Aorta (tissue), 5 donors: ENCODE data around the gene PCAT6. TPM values are rescaled to one million over a fixed set of nuclear protein-coding genes. Genes with fewer than 3 reads are reported as not detected.

Experiments
- ATAC-seq: fragments of 200-7000 bp; cut with Tn5 transposase; one replicate; pipeline ENCODE4 v1.9.1; 2022; ENCODE audit warnings: moderate library complexity; ENCODE audit not compliant: low FRiP score
- DNase-seq, 2 donors: peaks; one replicate each; pipeline ENCODE4 v3.0.0-alpha.2; 2020
- H3K27ac ChIP-seq, 2 donors: one replicate each; pipeline ENCODE4 v1.5.1; 2013; ENCODE audit warnings: low read length in 2 of 2, mild to moderate bottlenecking in 2 of 2, moderate library complexity in 2 of 2, control low read depth in 1 of 2, inconsistent platforms in 1 of 2, low read depth in 1 of 2
- H3K27me3 ChIP-seq, 2 donors: one replicate each; pipeline ENCODE4 v1.6.1; 2013; ENCODE audit warnings: control low read depth in 1 of 2, low read length in 1 of 2, mild to moderate bottlenecking in 1 of 2, moderate library complexity in 1 of 2; ENCODE audit not compliant: insufficient read depth in 2 of 2, control insufficient read depth in 1 of 2
- H3K36me3 ChIP-seq, 2 donors: one replicate each; pipeline ENCODE4 v1.6.1; 2013; ENCODE audit warnings: control low read depth in 1 of 2, low read length in 1 of 2, mild to moderate bottlenecking in 1 of 2; ENCODE audit not compliant: insufficient read depth in 2 of 2, control insufficient read depth in 1 of 2
- H3K4me1 ChIP-seq, 2 donors: one replicate each; pipeline ENCODE4 v1.6.1; 2013; ENCODE audit warnings: low read length in 2 of 2, control low read depth in 1 of 2, mild to moderate bottlenecking in 1 of 2, moderate library complexity in 1 of 2; ENCODE audit not compliant: insufficient read depth in 2 of 2, control insufficient read depth in 1 of 2
- H3K4me3 ChIP-seq, 2 donors: one replicate each; pipeline ENCODE4 v1.5.1; 2013; ENCODE audit warnings: low read length in 2 of 2, control low read depth in 1 of 2, mild to moderate bottlenecking in 1 of 2
- H3K9me3 ChIP-seq: one replicate; pipeline ENCODE4 v1.6.1; 2013; ENCODE audit warnings: mild to moderate bottlenecking, low read length; ENCODE audit not compliant: control insufficient read depth
- WGBS, 2 donors: extraction: QIAGEN DNeasy Blood & Tissue Kit; methylation state at CpG; one replicate each; pipeline ENCODE4 v1.1.7; 2013; 5-methylcytosine and 5-hydroxymethylcytosine counted together
- intact Hi-C, 2 donors: fragments of 100-400 bp; cut with DNase I; formaldehyde crosslinking; loops; one replicate each; pipeline versions ENCODE4 v1.14.2 to v1.15.0; 2022
- polyA plus RNA-seq, 2 donors: library from polyadenylated mRNA; stranded (reverse); fragments of 200-250 nt; gene quantifications; one replicate each; pipeline ENCODE4 v1.2.3, GENCODE V29; 2013
- total RNA-seq, 2 donors: library from RNA; stranded (reverse); fragmentation: NEBNext Ultra II Directional; extraction: Animal tissue kit (Norgen Biotek cat#: 25700); gene quantifications; one replicate each; pipeline ENCODE4 v1.2.1, GENCODE V29; 2021
- donor health status: healthy with polysubstance abuse.
- donor health status: Bipolar disorder and iron deficiency.
- donor health status: DM: no; HTN: no; CAD: no.
- donor health status: DM: no; HTN: no; CAD: no.
- donor health status: DM: yes; HTN: yes; CAD: no.

The PCAT6 gene
- total and polyA plus RNA-seq, 4 donors = 0.49 to 2.8 (median 1.7) TPM; not detected in 1

DNA sequence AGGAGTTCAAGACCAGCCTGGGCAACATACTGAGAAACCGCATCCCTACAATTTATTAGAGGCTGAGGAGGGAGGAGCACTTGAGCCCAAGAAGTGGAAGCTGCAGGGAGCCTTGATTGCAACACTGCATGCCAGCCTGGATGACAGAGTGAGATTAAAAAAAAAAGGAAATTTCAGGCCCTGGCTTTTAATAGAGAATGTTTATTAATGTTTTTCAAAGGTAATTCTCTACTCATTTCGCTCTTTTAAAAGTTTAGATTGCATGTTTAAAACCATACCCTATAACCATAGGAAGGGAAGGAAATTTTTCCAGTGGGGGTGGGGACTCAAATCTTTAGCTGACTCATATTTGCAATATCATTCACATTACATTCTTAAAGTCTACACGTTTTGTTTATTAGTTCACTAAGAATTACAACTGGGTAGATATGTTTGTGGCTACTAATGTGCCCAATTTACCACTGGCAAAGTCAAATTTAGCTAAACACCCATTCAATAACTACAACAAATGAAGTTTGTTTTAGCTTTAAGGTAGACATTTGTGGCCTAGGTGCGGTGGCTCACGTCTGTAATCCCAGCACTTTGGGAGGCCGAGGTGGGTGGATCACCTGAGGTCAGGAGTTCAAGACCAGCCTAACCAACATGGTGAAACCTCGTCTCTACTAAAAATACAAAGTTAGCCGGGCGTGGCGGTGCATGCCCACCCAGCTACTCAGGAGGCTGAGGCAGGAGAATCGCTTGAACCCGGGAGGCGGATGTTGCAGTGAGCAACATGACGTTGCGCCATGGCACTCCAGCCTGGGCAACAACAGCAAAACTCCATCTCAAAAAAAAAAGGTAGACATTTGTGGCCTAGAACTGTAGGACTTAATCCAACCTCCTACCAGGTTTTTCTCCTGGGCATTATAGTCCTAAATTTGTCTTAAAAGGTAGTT lies 7.5 kb upstream of the PCAT6 start:
- WGBS, 2 donors = 87 to 88% methylated on average over 15 of the region's 15 CpGs
- intact Hi-C loops = no loop called here
- no peak for ATAC-seq
- Histone ChIP-seq H3K27ac (no peak overlapping the region), H3K36me3 (no peaks in the 10 kb centered on the region), H3K27me3 (no peaks in the 10 kb centered on the region), H3K4me1 (peaks cover 0 to 7% of the 10 kb centered on the region in 2 donors), H3K9me3 (no peaks in the 10 kb centered on the region), H3K4me3 (no peak overlapping the region)
- no peak for DNase-seq

- no peak overlapping the region for H3K27ac ChIP-seq
- 67 to 73% methylated on average over 4 of the region's 4 CpGs for WGBS, 2 donors
- no peaks in the 10 kb centered on the region for H3K9me3 ChIP-seq
- H3K4me1 ChIP-seq = peaks cover 0 to 4% of the 10 kb centered on the region in 2 donors
- H3K27me3 ChIP-seq = no peaks in the 10 kb centered on the region
- DNase-seq (no peak), ATAC-seq (no peak)
- H3K4me3 ChIP-seq = no peak overlapping the region
- intact Hi-C loops = no loop called here
- no peaks in the 10 kb centered on the region for H3K36me3 ChIP-seq
Observed at GRCh38 chr1:202804126-202804525, 6.6 kb upstream of the PCAT6 start.

DNA sequence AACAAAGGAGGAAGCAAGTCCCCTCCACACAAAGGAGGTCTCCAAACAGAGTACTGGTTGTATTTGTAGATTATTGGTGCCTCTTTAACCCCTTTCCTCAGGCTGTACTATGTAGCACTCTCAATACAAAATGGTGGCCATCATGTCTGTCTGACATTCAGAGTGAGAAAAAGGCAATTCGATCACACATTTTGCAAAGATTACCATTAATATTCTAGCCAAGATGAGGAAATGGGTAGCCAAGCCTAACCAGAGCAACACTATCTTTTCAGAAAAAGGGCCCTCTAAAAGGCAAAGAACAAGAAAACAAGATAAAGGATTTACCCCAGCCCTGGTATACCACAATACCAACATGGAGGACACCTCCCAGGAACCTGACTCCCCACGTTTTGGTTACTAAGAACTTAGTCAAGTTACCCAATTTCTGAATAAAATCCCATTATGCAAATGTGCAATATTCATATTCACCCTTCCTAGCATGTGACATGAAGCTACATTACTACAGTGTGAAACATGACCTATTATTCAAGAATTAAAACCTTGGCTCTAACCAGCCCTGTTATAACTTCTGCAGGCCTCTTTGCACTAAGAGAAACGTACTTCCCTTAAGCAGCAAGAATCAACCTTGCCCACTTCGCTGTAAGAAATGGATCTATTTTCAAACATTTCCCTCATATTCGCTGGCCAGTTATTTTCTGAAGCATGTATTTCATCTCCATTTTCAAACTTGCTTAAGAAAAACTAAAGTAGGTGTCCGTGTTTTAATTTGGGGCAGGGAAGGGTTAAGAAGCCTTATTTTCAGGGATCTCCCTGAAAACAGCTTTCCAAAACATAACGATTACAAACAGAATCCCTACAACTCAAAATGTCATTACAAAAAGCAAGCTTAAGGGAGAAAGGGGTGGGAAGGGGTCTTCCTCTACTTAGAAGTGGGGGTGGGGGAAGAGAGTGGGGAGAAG lies 4.6 kb upstream of the PCAT6 start:
- Histone ChIP-seq H3K27me3 (no peaks in the 10 kb centered on the region), H3K4me1 (peaks cover 0 to 4% of the 10 kb centered on the region in 2 donors), H3K27ac (no peak overlapping the region), H3K36me3 (no peaks in the 10 kb centered on the region), H3K9me3 (no peaks in the 10 kb centered on the region), H3K4me3 (peak overlapping the region; percentile 93 to 96)
- intact Hi-C loops = loop anchor here in 1 of 2 donors (5.0 kb wide), 1 partner anchor 81 kb away; the partner anchor contains the start of gene RABIF
- DNase-seq (no peak), ATAC-seq (no peak)
- whole genome bisulfite sequencing, 2 donors = 18 to 20% methylated on average over 7 of the region's 7 CpGs

DNA sequence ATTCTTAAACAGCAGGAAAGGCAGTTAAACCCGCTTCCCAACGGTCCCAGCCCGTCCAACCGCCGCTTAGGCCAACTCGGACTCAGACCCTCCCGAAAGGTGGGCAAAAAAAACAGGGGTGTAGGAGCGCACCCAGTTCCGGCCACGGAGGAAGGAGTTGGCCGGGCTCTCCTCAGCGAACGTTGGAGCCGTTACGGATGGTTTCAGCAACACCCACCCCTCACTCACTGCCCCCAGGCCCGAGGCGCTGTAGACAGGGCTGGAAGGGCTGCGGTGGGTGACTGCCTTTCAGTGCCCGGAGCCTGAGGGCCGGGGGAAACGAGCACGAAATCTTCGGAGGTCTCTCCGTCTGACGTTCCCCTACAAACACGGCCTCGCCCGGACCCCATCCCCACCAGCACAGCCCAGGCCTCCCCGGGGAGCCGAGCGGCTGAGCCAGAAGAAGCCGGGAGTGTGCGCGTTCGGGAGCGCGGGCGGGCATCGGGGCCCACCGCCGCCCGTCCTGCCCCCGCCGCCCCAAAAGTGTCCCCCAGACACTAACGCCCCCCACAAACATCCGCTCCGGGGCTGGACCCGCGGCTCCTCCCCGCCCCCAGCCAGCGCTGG lies 3.8 kb upstream of the PCAT6 start:
- intact Hi-C loops = loop anchor here in 1 of 2 donors (5.0 kb wide), 1 partner anchor 80 kb away; the partner anchor contains the start of gene RABIF
- Histone ChIP-seq H3K9me3 (no peaks in the 10 kb centered on the region), H3K4me3 (peak overlapping the region; percentile 93 to 96), H3K27me3 (no peaks in the 10 kb centered on the region), H3K27ac (no peak overlapping the region), H3K4me1 (peaks cover 0 to 4% of the 10 kb centered on the region in 2 donors), H3K36me3 (no peaks in the 10 kb centered on the region)
- ATAC-seq (no peak), DNase-seq (peak; percentile 52 to 81)
- 0 to 1% methylated on average over 46 to 51 of the region's 51 CpGs for WGBS, 2 donors

GRCh38 chr1:202807451-202807925 lies 3.3 kb upstream of the PCAT6 start:
- DNase-seq (peak; percentile 55 to 82), ATAC-seq (peak; percentile 28)
- Histone ChIP-seq H3K27ac (no peak overlapping the region), H3K4me3 (peak overlapping the region; percentile 93 to 96), H3K36me3 (no peaks in the 10 kb centered on the region), H3K9me3 (no peaks in the 10 kb centered on the region), H3K4me1 (peaks cover 0 to 4% of the 10 kb centered on the region in 2 donors), H3K27me3 (no peaks in the 10 kb centered on the region)
- WGBS, 2 donors = 0 to 1% methylated on average over 14 to 45 of the region's 45 CpGs
- intact Hi-C loops = loop anchor here in 1 of 2 donors (5.0 kb wide), 1 partner anchor 80 kb away; the partner anchor contains the start of gene RABIF

- WGBS, 2 donors = 0 to 1% methylated on average over 76 to 84 of the region's 84 CpGs
- DNase-seq = peak; percentile 77 to 90
- intact Hi-C loops = loop anchor here in 1 of 2 donors (5.0 kb wide), 1 partner anchor 79 kb away; the partner anchor contains the start of gene RABIF
- Histone ChIP-seq H3K27me3 (no peaks in the 10 kb centered on the region), H3K36me3 (no peaks in the 10 kb centered on the region), H3K9me3 (no peaks in the 10 kb centered on the region), H3K4me3 (peak within 1 kb of the TSS; percentile 93 to 96), H3K4me1 (peaks cover 0 to 4% of the 10 kb centered on the region in 2 donors), H3K27ac (peak within 1 kb of the TSS in 1 of 2 donors; percentile 55)
- peak; percentile 49 for ATAC-seq
Observed at GRCh38 chr1:202807926-202808757, 2.6 kb upstream of the PCAT6 start, which contains the start of gene KDM5B. KDM5B (minus strand) TSS chr1:202808421; CDS start chr1:202808305, 116 bp downstream.

DNA sequence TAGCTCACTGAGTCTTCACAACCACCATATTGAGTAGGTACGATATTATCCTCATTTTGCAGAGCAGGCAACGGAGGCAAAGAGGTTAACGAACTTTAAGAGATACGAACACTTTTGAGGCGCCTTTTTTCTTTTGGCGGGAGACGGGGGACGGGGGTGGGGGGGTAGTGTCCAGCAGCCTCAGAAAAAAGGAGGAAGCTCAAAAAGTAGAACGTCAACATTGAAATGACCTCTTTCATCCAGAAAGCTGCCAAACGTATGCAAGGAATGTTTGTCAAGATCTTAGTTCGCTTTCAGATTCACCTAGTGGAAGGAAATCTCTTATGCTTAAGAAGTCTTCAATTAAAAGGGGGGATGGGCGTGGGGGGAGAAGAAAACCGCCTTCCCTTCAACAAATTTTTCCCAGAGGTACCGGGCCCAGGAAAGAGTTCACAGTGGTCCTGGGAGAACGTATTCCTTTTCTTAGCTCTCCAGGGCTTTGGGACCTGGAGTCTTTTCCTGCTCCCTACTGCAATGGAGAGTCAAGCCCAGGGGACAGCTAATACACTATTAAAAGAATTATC lies 1.1 kb upstream of the PCAT6 start:
- H3K27me3 ChIP-seq = no peaks in the 10 kb centered on the region
- H3K36me3 ChIP-seq = no peaks in the 10 kb centered on the region
- H3K4me1 ChIP-seq = peaks cover 0 to 4% of the 10 kb centered on the region in 2 donors
- DNase-seq = no peak
- 65 to 68% methylated on average over 15 of the region's 15 CpGs for WGBS, 2 donors
- no peaks in the 10 kb centered on the region for H3K9me3 ChIP-seq
- intact Hi-C loops = loop anchor here (2.0 to 5.0 kb wide), 2 partner anchors 78 to 79 kb away; partner anchors contain the start of gene RABIF (in 2 of the 2)
- no peak overlapping the region for H3K27ac ChIP-seq
- H3K4me3 ChIP-seq = no peak overlapping the region
- no peak for ATAC-seq
